Esophagus (tissue), 2 donors: Measurements from ENCODE around the gene RAPGEF6. TPM values are rescaled to one million over a fixed set of nuclear protein-coding genes. Genes with fewer than 3 reads are reported as not detected.

Experiments used
- H3K27ac ChIP-seq, 2 donors: one replicate each; pipeline ENCODE4 v1.5.1; 2013; ENCODE audit warnings: low read depth in 2 of 2, mild to moderate bottlenecking in 2 of 2, inconsistent platforms in 1 of 2, low read length in 1 of 2, moderate library complexity in 1 of 2
- H3K27me3 ChIP-seq, 2 donors: one replicate each; pipeline ENCODE4 v1.6.1; 2013; ENCODE audit warnings: low read length in 2 of 2, control low read depth in 1 of 2, mild to moderate bottlenecking in 1 of 2; ENCODE audit not compliant: insufficient read depth in 2 of 2, control insufficient read depth in 1 of 2
- H3K36me3 ChIP-seq, 2 donors: one replicate each; pipeline ENCODE4 v1.6.1; 2013; ENCODE audit warnings: low read length in 1 of 2; ENCODE audit not compliant: control insufficient read depth in 2 of 2, insufficient read depth in 2 of 2
- H3K4me1 ChIP-seq, 2 donors: one replicate each; pipeline ENCODE4 v1.6.1; 2013; ENCODE audit warnings: low read length in 1 of 2; ENCODE audit not compliant: control insufficient read depth in 2 of 2, insufficient read depth in 2 of 2
- H3K4me3 ChIP-seq, 2 donors: one replicate each; pipeline ENCODE4 v1.5.1; 2013; ENCODE audit warnings: low read length in 2 of 2, mild to moderate bottlenecking in 2 of 2, low read depth in 1 of 2, moderate library complexity in 1 of 2
- H3K9me3 ChIP-seq, 2 donors: one replicate each; pipeline ENCODE4 v1.6.1; 2013; ENCODE audit warnings: mild to moderate bottlenecking in 2 of 2, low read depth in 1 of 2, low read length in 1 of 2, moderate library complexity in 1 of 2; ENCODE audit not compliant: control insufficient read depth in 2 of 2, insufficient read depth in 1 of 2
- WGBS, 2 donors: extraction: QIAGEN DNeasy Blood & Tissue Kit; methylation state at CpG; one replicate each; pipeline ENCODE4 v1.1.7; 2013; 5-methylcytosine and 5-hydroxymethylcytosine counted together
- polyA plus RNA-seq, 2 donors: library from polyadenylated mRNA; stranded (reverse); fragments of 200-250 nt; gene quantifications; one replicate each; pipeline ENCODE4 v1.2.3, GENCODE V29; 2013
- donor health status: healthy with polysubstance abuse.
- donor health status: Bipolar disorder and iron deficiency.

Gene RAPGEF6
- polyA plus RNA-seq, 2 donors: 2.3 TPM

DNA sequence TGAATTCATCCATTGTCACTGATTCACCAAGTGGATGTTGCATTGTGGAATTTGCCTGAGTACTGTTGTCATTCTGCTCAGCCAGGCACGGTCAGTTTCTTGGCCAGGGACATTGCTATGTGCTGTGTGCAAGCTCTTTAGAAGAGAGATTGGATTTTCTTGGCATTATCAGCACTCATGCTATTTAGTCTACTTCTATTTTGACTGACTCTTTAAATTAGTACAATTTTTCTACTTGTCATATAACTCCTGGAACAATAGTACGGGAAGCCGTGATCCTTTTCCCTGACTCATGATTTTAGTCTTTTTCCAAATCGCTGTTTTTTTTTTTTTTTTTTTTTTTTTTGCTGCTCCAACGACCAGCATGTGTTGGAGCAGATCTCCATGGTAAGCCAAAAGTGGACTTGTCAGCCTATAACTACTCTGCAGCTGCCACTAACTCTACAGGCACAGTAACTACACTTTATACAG is 241.5 kb downstream of the RAPGEF6 start:
- H3K27ac ChIP-seq: no peak overlapping the region
- H3K4me3 ChIP-seq: no peak overlapping the region
- H3K36me3 ChIP-seq: peaks cover 5 to 9% of the 10 kb centered on the region in 2 donors
- no peaks in the 10 kb centered on the region for H3K27me3 ChIP-seq
- 39 to 40% methylated on average over 5 of the region's 5 CpGs for WGBS, 2 donors
- no peaks in the 10 kb centered on the region for H3K4me1 ChIP-seq
- no peaks in the 10 kb centered on the region for H3K9me3 ChIP-seq

DNA sequence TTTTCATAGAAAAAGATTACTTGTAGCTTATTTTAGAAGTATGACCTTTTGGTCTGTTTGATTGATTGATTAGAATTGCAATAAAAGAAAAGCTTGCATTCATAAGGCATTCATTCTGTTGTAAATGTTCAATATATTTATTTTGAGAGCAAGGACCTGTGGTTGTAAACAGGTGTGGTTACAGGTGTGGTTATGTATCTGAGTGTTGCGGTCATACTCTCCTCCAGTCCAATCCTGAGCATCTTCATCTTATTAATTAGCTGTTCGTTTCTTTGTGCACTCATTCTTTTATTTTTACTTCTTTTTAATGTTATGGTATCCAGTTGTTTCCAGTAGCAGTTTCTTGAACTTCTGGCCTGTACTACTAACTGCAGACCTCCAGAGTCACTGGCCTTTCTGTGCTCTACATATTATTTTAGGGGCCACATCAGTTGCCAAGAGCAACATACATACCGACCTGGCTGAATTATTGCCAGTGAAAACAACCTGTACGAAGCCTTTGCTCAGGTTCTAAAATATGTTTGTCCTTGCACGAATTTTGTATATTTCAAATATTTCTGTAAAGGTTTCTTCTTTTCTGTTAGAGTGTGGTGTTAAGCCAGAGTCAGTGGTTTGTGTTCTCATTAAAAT is 242.4 kb downstream of the RAPGEF6 start:
- Histone ChIP-seq H3K9me3 (no peaks in the 10 kb centered on the region), H3K27ac (no peak overlapping the region), H3K4me3 (no peak overlapping the region), H3K36me3 (peaks cover 5 to 9% of the 10 kb centered on the region in 2 donors), H3K4me1 (no peaks in the 10 kb centered on the region), H3K27me3 (no peaks in the 10 kb centered on the region)
- 70 to 74% methylated on average over 5 of the region's 5 CpGs for WGBS, 2 donors

DNA sequence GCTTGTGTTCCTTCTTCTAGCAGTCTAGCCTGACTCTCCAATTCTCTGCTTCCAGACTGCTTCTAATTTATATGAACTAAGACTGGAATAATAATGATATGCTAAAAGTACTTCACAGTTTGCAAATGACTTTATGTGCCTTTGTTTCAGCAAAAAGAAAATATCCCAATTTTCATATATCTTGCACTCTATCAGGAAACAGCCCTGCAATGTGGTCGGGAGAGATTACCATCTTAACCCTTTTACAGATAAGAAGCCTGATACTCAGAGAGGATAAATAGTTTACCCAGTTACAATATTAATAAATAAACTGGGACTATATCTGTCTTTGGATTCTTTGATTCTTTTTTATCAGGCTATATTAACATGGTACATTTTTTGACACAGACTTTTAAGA is 245.2 kb downstream of the RAPGEF6 start:
- 57 to 62% methylated on average over 1 of the region's 1 CpG for WGBS, 2 donors
- H3K27me3 ChIP-seq: no peaks in the 10 kb centered on the region
- H3K36me3 ChIP-seq: peaks cover 2 to 4% of the 10 kb centered on the region in 2 donors
- no peak overlapping the region for H3K4me3 ChIP-seq
- no peaks in the 10 kb centered on the region for H3K4me1 ChIP-seq
- H3K9me3 ChIP-seq: no peaks in the 10 kb centered on the region
- no peak overlapping the region for H3K27ac ChIP-seq

DNA sequence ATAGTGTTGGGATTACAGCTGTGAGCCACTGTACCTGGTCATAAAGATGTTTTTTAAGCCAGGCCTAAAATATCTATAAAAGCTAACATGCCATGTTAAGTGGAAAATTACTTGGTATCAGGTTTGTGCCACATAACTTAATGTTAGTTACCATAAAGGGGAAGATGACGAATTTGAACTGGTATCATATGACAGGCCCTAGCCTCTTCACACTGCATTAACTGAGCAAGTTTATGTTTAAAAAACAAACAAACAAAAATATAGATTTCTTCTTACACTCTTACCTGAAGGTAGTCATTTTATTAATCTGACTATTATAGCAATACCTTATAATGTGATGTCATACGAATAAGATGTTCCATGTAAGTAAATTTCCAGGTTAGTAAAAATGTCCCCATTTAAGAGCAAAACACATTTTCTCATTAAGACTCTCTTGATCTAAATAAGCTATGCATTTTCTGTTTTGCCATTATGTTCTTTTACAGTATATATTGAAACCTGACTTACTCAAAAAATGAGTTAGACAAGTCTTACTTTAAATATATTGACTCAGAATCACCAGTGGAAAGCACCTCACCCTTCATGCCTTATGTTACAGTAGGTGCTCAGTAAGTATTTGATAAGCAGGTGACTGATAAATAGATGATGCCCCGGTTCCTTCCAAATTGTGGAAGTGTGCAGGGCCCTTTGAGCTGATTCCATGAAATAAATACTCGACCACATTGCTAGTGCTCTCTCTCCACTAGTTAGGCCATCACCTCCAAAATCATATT is 245.7 kb downstream of the RAPGEF6 start:
- Histone ChIP-seq H3K4me1 (no peaks in the 10 kb centered on the region), H3K27ac (no peak overlapping the region), H3K27me3 (no peaks in the 10 kb centered on the region), H3K9me3 (no peaks in the 10 kb centered on the region), H3K36me3 (peaks cover 2 to 4% of the 10 kb centered on the region in 2 donors), H3K4me3 (no peak overlapping the region)
- 82 to 83% methylated on average over 4 of the region's 4 CpGs for WGBS, 2 donors

DNA sequence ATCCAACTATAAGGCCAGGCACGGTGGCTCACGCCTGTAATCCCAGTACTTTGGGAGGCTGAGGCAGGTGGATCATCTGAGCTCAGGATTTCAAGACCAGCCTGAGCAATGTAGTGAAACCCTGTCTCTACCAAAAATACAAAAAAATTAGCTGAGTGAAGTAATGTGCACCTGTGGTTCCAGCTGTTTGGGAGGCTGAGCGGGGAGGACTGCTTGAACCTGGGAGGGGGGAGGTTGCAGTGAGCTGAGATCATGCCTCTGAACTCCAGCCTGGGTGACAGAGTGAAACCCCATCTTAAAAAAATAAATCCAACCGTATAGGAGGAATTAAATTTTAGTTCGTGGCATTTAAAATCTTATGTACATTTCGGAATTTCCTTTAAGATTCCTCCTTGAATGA is 247.8 kb downstream of the RAPGEF6 start:
- peaks cover 0 to 2% of the 10 kb centered on the region in 2 donors for H3K36me3 ChIP-seq
- no peak overlapping the region for H3K27ac ChIP-seq
- 89% methylated on average over 6 of the region's 6 CpGs for WGBS, 2 donors

DNA sequence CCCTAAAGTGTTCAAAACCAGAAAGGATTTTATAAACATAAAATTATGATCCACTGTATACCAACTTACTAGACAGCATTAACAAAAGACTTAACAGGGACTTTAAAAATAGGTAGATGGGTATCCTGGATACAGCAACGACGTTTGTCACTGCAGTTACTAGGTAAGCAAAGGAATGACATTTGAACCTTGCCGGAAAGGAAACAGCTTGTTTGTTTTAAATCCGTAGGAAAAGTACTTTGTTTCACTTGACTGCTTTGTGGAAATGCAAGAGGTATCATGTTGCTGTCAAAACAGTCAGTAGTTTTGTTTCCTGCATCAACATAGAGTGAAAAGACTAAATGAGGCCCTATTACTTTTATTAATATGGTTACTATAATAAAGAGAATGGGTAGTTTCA is 248.2 kb downstream of the RAPGEF6 start:
- Histone ChIP-seq H3K36me3 (peaks cover 0 to 2% of the 10 kb centered on the region in 2 donors), H3K27me3 (no peaks in the 10 kb centered on the region), H3K27ac (no peak overlapping the region), H3K9me3 (no peaks in the 10 kb centered on the region), H3K4me1 (no peaks in the 10 kb centered on the region), H3K4me3 (no peak overlapping the region)
- WGBS, 2 donors: 43 to 45% methylated on average over 4 of the region's 4 CpGs

More for the DNA sequence above, 247.8 kb downstream of the RAPGEF6 start:
- no peak overlapping the region for H3K4me3 ChIP-seq
- no peaks in the 10 kb centered on the region for H3K27me3 ChIP-seq
- no peaks in the 10 kb centered on the region for H3K4me1 ChIP-seq
- H3K9me3 ChIP-seq: no peaks in the 10 kb centered on the region

DNA sequence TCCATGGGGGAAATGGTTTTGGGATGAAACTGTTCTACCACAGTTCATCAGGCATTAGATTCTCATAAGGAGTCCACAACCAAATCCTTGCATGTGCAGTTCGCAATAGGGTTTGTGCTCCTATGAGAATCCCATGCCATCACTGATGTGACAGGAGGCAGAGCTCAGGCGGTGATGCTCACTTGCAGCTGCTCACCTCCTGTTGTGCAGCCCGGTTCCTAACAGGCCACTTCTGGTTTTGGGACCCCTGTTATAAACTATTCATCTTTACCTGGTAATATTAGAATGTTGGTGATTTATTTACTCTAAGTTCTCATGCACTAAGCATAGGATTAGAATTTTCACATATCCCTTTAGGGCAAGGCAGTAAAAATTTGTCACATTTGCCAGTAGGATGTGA is 248.9 kb downstream of the RAPGEF6 start:
- no peaks in the 10 kb centered on the region for H3K9me3 ChIP-seq
- no peak overlapping the region for H3K27ac ChIP-seq
- peaks cover 0 to 2% of the 10 kb centered on the region in 2 donors for H3K36me3 ChIP-seq
- no peak overlapping the region for H3K4me3 ChIP-seq
- H3K27me3 ChIP-seq: no peaks in the 10 kb centered on the region
- 95 to 96% methylated on average over 3 of the region's 3 CpGs for WGBS, 2 donors
- no peaks in the 10 kb centered on the region for H3K4me1 ChIP-seq

DNA sequence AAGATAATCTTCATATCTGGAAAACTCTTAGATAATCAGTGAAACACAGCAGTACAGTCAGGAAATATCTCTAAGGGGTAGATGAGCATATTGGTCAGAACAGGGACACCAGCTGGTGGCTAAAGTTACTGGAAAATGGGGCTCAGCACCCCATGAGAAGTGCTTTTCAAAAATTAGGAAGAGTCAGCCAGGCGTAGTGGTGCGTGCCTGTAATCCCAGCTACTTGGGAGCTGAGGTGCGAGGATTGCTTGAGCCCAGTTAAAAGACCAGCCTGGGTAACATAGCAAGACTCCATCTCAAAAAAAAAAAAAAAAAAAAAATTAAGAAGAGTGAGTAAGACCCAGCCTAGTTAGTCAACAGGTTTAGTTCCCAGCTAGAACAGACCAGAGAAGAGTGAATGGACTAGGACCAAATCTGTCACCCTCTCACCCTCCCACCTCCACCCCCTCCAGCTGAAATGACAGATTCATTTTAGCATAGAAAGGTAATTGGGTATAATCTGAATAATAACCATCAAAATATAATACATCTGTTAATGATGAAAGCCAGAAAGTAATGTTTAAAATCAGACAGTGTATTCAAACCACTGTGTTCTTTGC is 250.3 kb downstream of the RAPGEF6 start:
- Histone ChIP-seq H3K36me3 (no peaks in the 10 kb centered on the region), H3K4me1 (no peaks in the 10 kb centered on the region), H3K9me3 (no peaks in the 10 kb centered on the region), H3K27ac (no peak overlapping the region), H3K27me3 (no peaks in the 10 kb centered on the region), H3K4me3 (no peak overlapping the region)
- 91 to 100% methylated on average over 3 of the region's 3 CpGs for WGBS, 2 donors

DNA sequence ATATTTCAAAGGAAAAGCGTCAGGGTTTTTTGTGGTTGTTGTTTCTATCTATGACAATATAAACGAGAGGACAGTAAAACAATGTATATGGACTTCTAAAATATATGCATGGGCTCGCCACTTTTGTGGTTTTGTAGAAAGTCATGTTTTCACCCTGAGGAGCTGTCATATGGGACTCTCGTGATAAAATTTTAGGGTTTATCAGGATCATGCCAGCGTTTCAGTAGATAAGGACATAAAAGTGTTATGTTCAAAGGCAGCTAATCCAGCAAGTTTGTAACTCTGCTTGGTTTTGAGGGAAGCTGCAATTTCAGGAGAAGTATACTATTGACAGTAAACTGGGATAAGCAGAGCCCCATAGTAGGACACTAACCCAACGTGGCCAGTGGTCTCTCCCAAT is 250.9 kb downstream of the RAPGEF6 start:
- H3K4me3 ChIP-seq: no peak overlapping the region
- no peaks in the 10 kb centered on the region for H3K27me3 ChIP-seq
- no peaks in the 10 kb centered on the region for H3K36me3 ChIP-seq
- no peak overlapping the region for H3K27ac ChIP-seq
- H3K4me1 ChIP-seq: no peaks in the 10 kb centered on the region
- 65 to 81% methylated on average over 6 of the region's 6 CpGs for WGBS, 2 donors
- H3K9me3 ChIP-seq: no peaks in the 10 kb centered on the region
